ENCODE measurements around the gene MYO9A. TPM values are rescaled to one million over a fixed set of nuclear protein-coding genes. Genes with fewer than 3 reads are reported as not detected.

Gene MYO9A
- total and polyA plus RNA-seq, 10 of the 15 experiments (the other 5 are each of a cell fraction or from before 2014, with no cell fraction given): 3.3 to 25.3 (median 12.2) TPM

DNA sequence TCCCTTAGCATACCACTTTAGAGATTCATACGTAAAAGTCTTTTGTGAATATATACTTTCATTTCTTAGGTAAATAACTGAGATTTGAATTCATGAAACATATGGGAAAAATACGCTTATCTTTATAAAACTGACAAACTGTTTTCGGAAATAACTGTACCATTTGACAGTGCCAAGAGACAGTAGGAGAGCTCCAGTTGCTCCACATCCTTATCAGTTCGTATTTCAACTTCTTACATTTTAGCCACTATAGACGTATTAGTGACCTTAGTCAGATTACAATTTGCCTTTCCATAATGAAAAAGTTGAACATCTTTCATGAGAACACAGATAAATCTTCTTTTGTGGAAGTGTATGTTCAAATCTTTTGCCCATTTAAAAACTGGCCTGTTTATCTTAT, 174.1 kb downstream of the MYO9A start:
- ChIA-PET CTCF (no interaction called here), POLR2A (no interaction called here), RAD21 (ENCODE audit: unreplicated experiment) (no interaction called here), SMC1A (ENCODE audit: uncharacterized antibody, unreplicated experiment) (no interaction called here)
- Histone ChIP-seq H3K27ac (ENCODE audit: control insufficient read depth, insufficient read depth) (no peak overlapping the region), H3K4me1 (ENCODE audit: control insufficient read depth, insufficient read depth, low read length) (no peaks in the 10 kb centered on the region), H3K9ac (ENCODE audit: control insufficient read depth, insufficient read depth, low read length) (no peak overlapping the region), H3K4me3 (no peak overlapping the region), H3K79me2 (ENCODE audit: control insufficient read depth, insufficient read depth, low read length) (no peaks in the 10 kb centered on the region), H3K36me3 (ENCODE audit: control insufficient read depth in 2 of 2, insufficient read depth in 2 of 2, low read length in 1 of 2) (no peaks in the 10 kb centered on the region), H2AFZ (ENCODE audit: control insufficient read depth, low read depth, low read length) (no peak overlapping the region), H3K4me2 (ENCODE audit: control insufficient read depth, insufficient read depth) (no peak overlapping the region), H4K20me1 (ENCODE audit: control insufficient read depth, insufficient read depth) (no peaks in the 10 kb centered on the region), H3K9me3 (replicated peaks; ENCODE audit: control insufficient read depth, insufficient read depth, low read length) (no peaks in the 10 kb centered on the region), H3K27me3 (replicated peaks in 1 of 2; ENCODE audit: control insufficient read depth in 2 of 2, insufficient read depth in 2 of 2, low read length in 1 of 2) (no peaks in the 10 kb centered on the region)
- no peak for TF ChIP-seq IRF4 (IDR thresholded peaks at IDR 0.05; ENCODE audit: low read depth, low read length)
- TF ChIP-seq ZNF207 (IDR thresholded peaks at IDR 0.05; ENCODE audit: borderline replicate concordance): no peak
- no peak for TF ChIP-seq EZH2 (IDR thresholded peaks at IDR 0.05; ENCODE audit: borderline replicate concordance, control insufficient read depth, low read depth, low read length)
- TF ChIP-seq HDAC2 (IDR thresholded peaks at IDR 0.05): no peak
- TF ChIP-seq RFX5 (IDR thresholded peaks at IDR 0.05; ENCODE audit: low read depth, low read length): no peak
- no peak for TF ChIP-seq MYC (IDR thresholded peaks at IDR 0.05; ENCODE audit: insufficient read depth, insufficient read length, insufficient replicate concordance, low read length, severe bottlenecking)
- TF ChIP-seq CEBPB (IDR thresholded peaks at IDR 0.05; ENCODE audit: borderline replicate concordance in 1 of 2, low read depth in 2 of 2, low read length in 2 of 2): no peak
- TF ChIP-seq NR2C1 (IDR thresholded peaks at IDR 0.05): no peak
- TF ChIP-seq POU2F2 (IDR thresholded peaks at IDR 0.05; ENCODE audit: borderline replicate concordance, low read depth, low read length): no peak
- TF ChIP-seq SUPT20H (IDR thresholded peaks at IDR 0.05; ENCODE audit: borderline replicate concordance, control insufficient read depth, low read depth, low read length): no peak
- TF ChIP-seq MAX (IDR thresholded peaks at IDR 0.05; ENCODE audit: low read depth, low read length): no peak
- FAIRE-seq (no peak), DNase-seq (ENCODE audit: low read depth, low spot score) (no peak), ATAC-seq (no peak)
- intact Hi-C loops (cut with micrococcal nuclease; ENCODE audit: unreplicated experiment) (no loop called here), in situ Hi-C loops (cut with MboI) (no loop called here)
- 91% methylated on average over 5 of the region's 5 CpGs for WGBS (ENCODE audit: insufficient coverage, insufficient replicate concordance, low lambda C conversion rate, missing lambda C conversion rate)
- BruUV-seq (replicated peaks): no TSS peak

Data from GM12878 (cell line).